Fibroblast of lung (primary cell): ENCODE data around the gene CALML4. TPM values are rescaled to one million over a fixed set of nuclear protein-coding genes. Genes with fewer than 3 reads are reported as not detected.
"Not testable (repeated sequence)": the region's sequence is repeated elsewhere in the genome, so short reads cannot be mapped to it uniquely, and the experiment has no call there.

ENCODE experiments used
- DNase-seq, 2 donors: peaks; one replicate each; pipeline versions ENCODE4 v3.0.0 to v3.0.0-alpha.2; 2010; ENCODE audit warnings: low read depth in 2 of 2
- H2AFZ ChIP-seq: 2 replicates; pipeline ENCODE4 v1.5.1; 2012; ENCODE audit warnings: low read length, control low read depth, inconsistent platforms
- H3K27ac ChIP-seq: 2 replicates; pipeline ENCODE4 v1.5.1; 2011; ENCODE audit warnings: low read length, control low read depth; ENCODE audit not compliant: insufficient read depth
- H3K27me3 ChIP-seq: 2 replicates; pipeline ENCODE4 v1.5.1; 2011; ENCODE audit warnings: mild to moderate bottlenecking, low read length; ENCODE audit not compliant: control insufficient read depth, insufficient read depth
- H3K36me3 ChIP-seq: 2 replicates; pipeline ENCODE4 v1.5.1; 2011; ENCODE audit warnings: low read length; ENCODE audit not compliant: control insufficient read depth, insufficient read depth
- H3K4me1 ChIP-seq: 2 replicates; pipeline ENCODE4 v1.5.1; 2011; ENCODE audit warnings: low read length; ENCODE audit not compliant: control insufficient read depth, insufficient read depth; ENCODE audit errors: extremely low read depth
- H3K4me2 ChIP-seq: 2 replicates; pipeline ENCODE4 v1.5.1; 2011; ENCODE audit warnings: low read length, control low read depth; ENCODE audit not compliant: insufficient read depth; ENCODE audit errors: extremely low read depth
- H3K4me3 ChIP-seq, 4 experiments: fragments of 200-600 bp in 1 of 4; sonication (generic) in 1 of 4; replicated peaks in 1 of 4; 2 replicates each; pipeline ENCODE4 v1.5.1; 2011 to 2016; ENCODE audit warnings: low read length in 4 of 4, low read depth in 3 of 4, mild to moderate bottlenecking in 3 of 4, control low read depth in 2 of 4, inconsistent platforms in 1 of 4, mixed read lengths in 1 of 4; ENCODE audit not compliant: insufficient read depth in 1 of 4; ENCODE audit errors: control extremely low read depth in 1 of 4
- H3K79me2 ChIP-seq: 2 replicates; pipeline ENCODE4 v1.5.1; 2012; ENCODE audit warnings: mild to moderate bottlenecking, low read length, inconsistent platforms; ENCODE audit not compliant: control insufficient read depth, insufficient read depth
- H3K9ac ChIP-seq: 2 replicates; pipeline ENCODE4 v1.5.1; 2011; ENCODE audit warnings: mild to moderate bottlenecking, low read length, control low read depth; ENCODE audit not compliant: insufficient read depth
- H3K9me3 ChIP-seq: 2 replicates; pipeline ENCODE4 v1.5.1; 2012; ENCODE audit warnings: low read depth, low read length; ENCODE audit not compliant: control insufficient read depth, insufficient read depth
- H4K20me1 ChIP-seq: 2 replicates; pipeline ENCODE4 v1.5.1; 2011; ENCODE audit warnings: low read length; ENCODE audit not compliant: control insufficient read depth, insufficient read depth; ENCODE audit errors: extremely low read depth
- CTCF ChIP-seq, 2 donors: IDR thresholded peaks in 1 of 2; conservative IDR thresholded peaks in 1 of 2; 1 replicate in 1 of 2; 2 replicates in 1 of 2; pipeline ENCODE4 v1.5.1; 2011 to 2012; ENCODE audit warnings: low read length in 2 of 2, control low read depth in 1 of 2, inconsistent platforms in 1 of 2, low read depth in 1 of 2, mild to moderate bottlenecking in 1 of 2
- EZH2 ChIP-seq: IDR thresholded peaks from 2 replicates; pipeline ENCODE4 v1.5.1; 2012; ENCODE audit warnings: low read length, control low read depth, mild to moderate bottlenecking; ENCODE audit errors: missing control alignments
- polyA plus RNA-seq, 2 donors: library from polyadenylated mRNA; depleted of rRNA in 1 of 2; stranded (reverse) in 1 of 2; unstranded in 1 of 2; fragments of >200 nt; gene quantifications; 2 replicates each; pipeline ENCODE4 v1.2.1, GENCODE V29; 2011 to 2012; ENCODE audit warnings: missing spikeins in 1 of 2
- total RNA-seq: library from RNA; depleted of rRNA; stranded (reverse); fragments of >200 nt; gene quantifications from 2 replicates; pipeline ENCODE4 v1.2.1, GENCODE V29; 2014

Gene CALML4
- total and polyA plus RNA-seq, 2 donors (not counting 1 experiment from before 2014, with no cell fraction given), result 1.8 to 2.0 TPM

DNA sequence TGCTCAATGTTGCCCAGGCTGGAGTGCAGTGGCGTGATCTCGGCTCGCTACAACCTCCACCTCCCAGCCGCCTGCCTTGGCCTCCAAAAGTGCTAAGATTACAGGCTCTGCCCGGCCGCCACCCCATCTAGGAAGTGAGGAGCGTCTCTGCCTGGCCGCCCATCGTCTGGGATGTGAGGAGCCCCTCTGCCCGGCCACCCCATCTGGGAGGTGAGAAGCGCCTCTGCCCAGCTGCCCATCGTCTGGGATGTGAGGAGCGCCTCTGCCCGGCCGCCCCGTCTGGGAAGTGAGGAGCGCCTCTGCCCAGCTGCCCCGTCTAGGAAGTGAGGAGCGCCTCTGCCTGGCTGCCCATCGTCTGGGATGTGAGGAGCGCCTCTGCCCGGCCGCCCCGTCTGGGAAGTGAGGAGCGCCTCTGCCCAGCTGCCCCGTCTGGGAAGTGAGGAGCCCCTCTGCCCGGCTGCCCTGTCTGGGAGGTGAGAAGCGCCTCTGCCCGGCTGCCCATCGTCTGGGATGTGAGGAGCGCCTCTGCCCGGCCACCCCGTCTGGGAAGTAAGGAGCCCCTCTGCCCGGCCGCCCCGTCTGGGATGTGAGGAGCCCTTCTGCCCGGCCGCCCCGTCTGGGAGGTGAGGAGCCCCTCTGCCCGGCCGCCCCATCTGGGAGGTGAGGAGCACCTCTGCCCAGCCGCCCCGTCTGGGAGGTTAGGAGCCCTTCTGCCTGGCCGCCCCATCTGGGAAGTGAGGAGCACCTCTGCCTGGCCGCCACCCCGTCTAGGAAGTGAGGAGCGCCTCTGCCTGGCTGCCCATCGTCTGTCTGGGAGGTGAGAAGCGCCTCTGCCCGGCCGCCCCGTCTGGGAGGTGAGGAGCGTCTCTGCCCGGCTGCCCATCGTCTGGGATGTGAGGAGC is 16.6 kb upstream of the CALML4 start:
- H3K79me2 ChIP-seq, result peaks cover 23% of the 10 kb centered on the region
- H3K36me3 ChIP-seq, H3K27ac ChIP-seq, H4K20me1 ChIP-seq, H3K4me3 ChIP-seq, H3K27me3 ChIP-seq, H3K9me3 ChIP-seq, DNase-seq, H3K9ac ChIP-seq, H3K4me1 ChIP-seq, H2AFZ ChIP-seq, H3K4me2 ChIP-seq: not testable (repeated sequence)

DNA sequence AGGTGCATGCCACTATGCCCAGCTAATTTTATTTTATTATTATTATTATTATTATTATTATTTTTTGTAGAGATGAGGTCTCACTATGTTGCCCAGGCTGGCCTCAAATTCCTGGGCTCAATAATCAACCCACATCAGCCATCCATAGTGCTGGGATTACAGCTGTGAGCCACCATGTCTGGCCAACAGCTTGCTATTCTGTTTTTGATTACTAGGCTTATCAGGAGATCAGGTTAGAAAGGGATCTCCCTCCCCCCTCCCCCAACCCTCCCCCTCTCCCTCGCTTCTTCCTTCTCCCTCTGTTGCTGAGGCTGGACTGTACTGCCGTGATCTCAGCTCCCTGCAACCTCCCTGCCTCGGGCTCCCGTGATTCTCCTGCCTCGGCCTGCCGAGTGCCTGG is 15.8 kb upstream of the CALML4 start:
- no peak overlapping the region for H2AFZ ChIP-seq
- no peak overlapping the region for H3K4me2 ChIP-seq
- peaks cover 22% of the 10 kb centered on the region for H3K79me2 ChIP-seq
- no peak overlapping the region for H3K27ac ChIP-seq
- no peak overlapping the region for H3K9ac ChIP-seq
- no peaks in the 10 kb centered on the region for H3K27me3 ChIP-seq
- H3K4me3 ChIP-seq, result no peak overlapping the region
- DNase-seq, result no peak
- H4K20me1 ChIP-seq, result peaks cover 1% of the 10 kb centered on the region
- TF ChIP-seq EZH2, result no peak
- TF ChIP-seq CTCF (conservative IDR thresholded peaks at IDR 0.05 in 1 of 2, IDR thresholded peaks at IDR 0.05 in 1 of 2; ENCODE audit: low read depth in 1 of 2, low read length in 2 of 2), result no peak
- H3K9me3 ChIP-seq, result no peaks in the 10 kb centered on the region
- H3K4me1 ChIP-seq, result no peaks in the 10 kb centered on the region
- H3K36me3 ChIP-seq, result no peaks in the 10 kb centered on the region

DNA sequence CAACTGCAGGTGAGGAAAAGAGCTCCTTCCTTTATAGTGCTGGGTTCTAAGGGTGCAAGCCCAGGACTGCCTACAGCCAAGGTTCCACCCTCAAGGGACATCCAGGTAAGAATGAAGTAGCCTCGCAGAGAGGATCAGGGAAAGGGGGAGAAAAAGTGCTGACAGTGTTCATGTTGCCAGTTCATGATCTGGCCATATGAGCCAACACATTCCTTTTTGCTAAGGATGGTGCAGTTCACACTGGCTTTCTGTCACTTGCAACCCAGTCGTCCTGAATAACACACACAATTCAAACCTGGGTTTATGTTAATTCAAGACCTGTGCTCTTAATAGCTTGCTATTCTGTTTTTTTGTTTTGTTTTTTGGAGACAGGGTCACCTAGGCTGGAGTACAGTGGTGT is 15.4 kb upstream of the CALML4 start:
- DNase-seq, result no peak
- no peak overlapping the region for H2AFZ ChIP-seq
- H3K79me2 ChIP-seq, result peaks cover 22% of the 10 kb centered on the region
- H3K9me3 ChIP-seq, result no peaks in the 10 kb centered on the region
- H3K4me3 ChIP-seq, result no peak overlapping the region
- no peak overlapping the region for H3K4me2 ChIP-seq
- no peaks in the 10 kb centered on the region for H3K36me3 ChIP-seq
- no peak overlapping the region for H3K9ac ChIP-seq
- peaks cover 1% of the 10 kb centered on the region for H4K20me1 ChIP-seq
- H3K4me1 ChIP-seq, result no peaks in the 10 kb centered on the region
- TF ChIP-seq EZH2, result no peak
- TF ChIP-seq CTCF (conservative IDR thresholded peaks at IDR 0.05 in 1 of 2, IDR thresholded peaks at IDR 0.05 in 1 of 2; ENCODE audit: low read depth in 1 of 2, low read length in 2 of 2), result no peak
- H3K27ac ChIP-seq, result no peak overlapping the region
- H3K27me3 ChIP-seq, result no peaks in the 10 kb centered on the region
